GM21723 (cell line): ENCODE results near the gene ZCCHC24.

Source experiments
- ATAC-seq: cut with Tn5 transposase; IDR thresholded peaks from one replicate; pipeline ENCODE4 v1.9.1; 2021; ENCODE audit warnings: mild to moderate bottlenecking, moderate library complexity; ENCODE audit not compliant: unreplicated experiment

The ZCCHC24 gene

DNA sequence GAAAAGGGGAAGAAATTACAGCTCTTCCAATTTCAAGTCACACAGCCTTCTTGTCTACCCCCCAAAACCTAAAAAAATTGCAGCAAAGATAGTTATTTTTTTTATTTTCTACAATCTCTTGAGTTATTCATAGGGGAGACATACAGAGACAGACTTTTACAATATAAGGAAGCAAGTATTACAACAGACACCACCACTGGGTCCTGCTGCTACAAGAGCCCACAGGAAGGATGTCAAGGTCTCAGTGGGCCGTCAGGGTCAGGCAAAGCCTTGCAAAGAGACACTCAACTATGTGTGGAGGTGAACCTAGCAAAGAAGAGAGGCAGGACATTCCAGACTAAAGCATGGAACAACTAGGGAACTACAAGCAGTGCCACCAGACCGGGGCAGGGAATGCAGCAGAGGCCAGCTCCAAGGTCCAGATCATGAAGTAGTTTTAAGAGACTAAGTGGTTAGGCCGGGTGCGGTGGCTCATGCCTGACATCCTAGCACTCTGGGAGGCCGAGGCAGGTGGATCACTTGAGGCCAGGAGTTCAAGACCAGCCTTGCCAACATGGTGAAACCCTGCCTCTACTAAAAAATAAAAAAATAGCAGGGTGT, 28.2 kb upstream of the ZCCHC24 start:
- no peak for ATAC-seq

DNA sequence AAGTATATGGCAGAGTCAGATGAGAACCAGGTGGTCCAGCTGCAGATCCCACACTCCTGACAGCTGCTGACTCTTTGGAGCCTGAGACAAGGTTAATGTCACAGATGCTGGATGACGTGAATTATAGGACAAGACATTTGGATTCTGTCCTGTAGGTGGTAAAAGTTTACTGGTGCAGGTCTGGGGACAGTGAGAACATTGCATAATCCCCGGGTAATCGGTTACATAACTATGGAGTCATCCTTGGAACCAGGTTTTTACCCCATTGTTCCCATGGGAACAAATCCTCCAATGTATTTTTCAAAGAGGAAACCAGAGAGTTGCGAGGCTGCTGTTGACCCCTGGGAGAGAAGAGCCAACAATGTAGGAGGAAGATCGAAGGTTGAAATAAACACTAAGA, 27.5 kb upstream of the ZCCHC24 start:
- no peak for ATAC-seq

DNA sequence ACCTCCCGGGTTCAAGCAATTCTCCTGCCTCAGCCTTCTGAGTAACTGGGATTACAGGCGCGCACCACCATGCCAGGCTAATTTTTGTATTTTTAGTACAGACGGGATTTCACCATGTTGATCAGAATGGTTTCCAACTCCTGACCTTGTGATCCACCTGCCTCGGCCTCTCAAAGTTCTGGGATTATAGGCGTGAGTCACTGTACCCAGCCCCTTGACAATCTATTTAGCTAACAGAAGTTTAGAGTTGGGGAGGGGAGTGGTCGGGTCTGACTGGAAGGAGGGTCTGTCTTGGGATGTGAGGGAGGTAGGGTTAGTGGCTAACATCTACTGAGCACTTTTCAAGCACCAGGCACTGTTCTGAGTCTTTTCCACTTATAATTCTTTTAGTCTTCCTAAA, 27.0 kb upstream of the ZCCHC24 start:
- ATAC-seq: no peak

DNA sequence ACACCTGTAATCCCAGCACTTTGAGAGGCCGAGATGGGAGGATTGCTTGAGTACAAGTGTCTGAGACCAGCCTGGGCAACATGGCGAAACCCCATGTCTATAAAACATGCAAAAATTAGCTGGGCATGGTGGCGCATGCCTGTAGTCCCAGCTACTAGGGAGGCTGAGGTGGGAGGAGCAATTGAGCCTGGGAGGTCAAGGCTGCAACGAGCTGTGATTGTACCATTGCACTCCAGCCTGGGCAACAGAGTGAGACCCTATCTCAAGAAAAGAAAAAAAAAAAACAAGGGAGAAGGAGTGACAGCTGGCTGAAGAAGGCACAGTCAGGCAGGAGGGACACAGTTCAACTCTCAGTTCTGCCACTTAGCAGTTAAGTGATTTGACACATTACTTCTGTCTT, 26.4 kb upstream of the ZCCHC24 start:
- no peak for ATAC-seq

DNA sequence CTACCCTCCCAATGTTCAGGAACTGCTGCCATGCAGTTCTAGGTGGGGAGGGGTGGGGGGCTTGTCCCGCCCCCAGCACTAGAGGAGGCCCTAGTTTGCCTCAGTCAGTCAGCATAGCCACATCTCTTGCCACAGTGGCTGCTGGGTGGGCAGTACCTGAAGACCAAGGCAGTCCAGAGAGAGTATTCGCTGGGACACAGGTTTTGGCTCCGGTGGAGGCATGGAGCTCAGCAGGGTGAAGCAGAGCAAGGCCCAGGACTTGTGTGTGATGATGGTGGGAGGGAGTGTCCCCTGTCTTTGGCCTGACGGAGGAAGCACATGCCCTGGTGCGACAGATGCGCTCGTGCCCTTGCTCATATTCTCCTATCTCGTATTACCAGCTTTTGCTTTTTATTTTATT, 24.7 kb upstream of the ZCCHC24 start:
- no peak for ATAC-seq

DNA sequence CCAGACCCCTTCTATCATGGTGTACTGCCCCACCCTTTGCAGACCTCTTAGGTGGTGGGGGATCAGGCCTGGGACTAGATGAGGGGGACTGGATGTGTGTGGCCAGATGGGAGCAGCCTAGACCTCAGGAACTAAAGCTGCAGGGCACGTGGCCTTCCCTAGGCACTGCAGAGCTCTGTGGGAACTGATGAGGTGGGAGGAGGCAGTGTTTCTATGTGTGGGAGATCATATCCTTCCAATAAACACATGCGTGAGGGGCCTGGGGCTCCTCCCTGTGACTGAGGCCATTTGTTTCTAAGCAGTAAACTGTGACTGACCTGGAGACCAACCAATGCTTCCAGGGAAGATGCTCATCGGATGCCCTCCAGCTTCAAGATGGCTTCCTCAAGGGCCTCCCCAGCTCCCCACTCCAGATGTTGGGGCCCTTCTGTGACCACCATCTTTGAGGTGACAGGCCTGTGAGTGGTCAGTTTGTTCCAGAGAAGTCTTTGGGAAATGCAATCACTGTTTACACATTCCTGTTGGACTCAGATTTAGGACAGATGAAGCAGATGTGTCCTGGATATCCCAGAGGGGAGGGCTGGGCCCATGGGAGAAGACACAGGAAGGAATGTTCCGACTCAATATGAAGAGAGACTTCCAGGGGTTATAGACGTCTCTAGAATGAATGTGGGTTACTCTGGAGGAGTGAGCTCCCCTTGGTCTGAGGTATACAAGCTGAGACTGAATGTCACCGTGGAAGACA, 23.6 kb upstream of the ZCCHC24 start:
- no peak for ATAC-seq

DNA sequence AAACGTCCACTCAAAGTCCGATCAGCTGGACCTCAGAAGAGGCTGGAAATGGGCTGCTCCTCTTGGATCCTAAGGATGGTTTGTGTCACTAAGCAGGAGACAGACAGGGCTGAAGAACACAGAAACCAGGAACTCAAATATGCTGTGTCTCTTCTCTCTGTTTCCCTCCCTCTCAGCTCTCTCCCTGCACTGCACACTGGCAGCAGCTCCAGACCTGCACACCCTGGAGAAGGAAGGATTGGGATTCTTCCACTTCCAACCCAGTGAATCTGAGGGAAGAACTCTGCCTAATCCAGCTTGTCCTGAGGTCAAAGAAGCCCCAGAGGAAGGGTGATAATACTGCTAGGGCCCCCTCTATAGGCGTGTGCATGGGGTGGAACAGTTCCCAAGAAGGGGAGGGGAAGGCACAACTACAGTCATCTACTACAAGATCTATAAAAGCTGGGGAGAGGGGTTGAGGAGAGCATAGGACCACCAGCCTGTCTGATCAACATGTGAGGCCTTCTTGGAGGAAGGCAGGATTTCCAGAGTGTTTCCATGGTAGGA, 22.7 kb upstream of the ZCCHC24 start:
- no peak for ATAC-seq

DNA sequence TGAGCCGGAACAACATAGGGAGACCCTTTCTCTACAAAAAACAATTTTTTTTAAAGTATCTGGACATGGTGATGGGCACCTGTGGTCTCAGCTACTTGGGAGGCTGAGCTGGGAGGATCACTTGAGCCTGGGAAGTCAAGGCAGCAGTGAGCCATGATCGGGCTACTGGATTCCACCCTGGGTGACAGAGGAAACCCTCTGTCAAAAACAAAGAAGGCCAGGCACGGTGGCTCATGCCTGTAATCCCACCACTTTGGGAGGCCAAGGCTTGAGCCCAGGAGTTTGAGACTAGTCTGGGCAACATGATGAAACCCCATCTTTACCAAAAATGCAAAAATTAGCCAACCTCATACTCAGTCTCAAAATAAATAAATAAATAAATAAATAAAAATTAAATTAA, 19.9 kb upstream of the ZCCHC24 start:
- ATAC-seq: no peak

DNA sequence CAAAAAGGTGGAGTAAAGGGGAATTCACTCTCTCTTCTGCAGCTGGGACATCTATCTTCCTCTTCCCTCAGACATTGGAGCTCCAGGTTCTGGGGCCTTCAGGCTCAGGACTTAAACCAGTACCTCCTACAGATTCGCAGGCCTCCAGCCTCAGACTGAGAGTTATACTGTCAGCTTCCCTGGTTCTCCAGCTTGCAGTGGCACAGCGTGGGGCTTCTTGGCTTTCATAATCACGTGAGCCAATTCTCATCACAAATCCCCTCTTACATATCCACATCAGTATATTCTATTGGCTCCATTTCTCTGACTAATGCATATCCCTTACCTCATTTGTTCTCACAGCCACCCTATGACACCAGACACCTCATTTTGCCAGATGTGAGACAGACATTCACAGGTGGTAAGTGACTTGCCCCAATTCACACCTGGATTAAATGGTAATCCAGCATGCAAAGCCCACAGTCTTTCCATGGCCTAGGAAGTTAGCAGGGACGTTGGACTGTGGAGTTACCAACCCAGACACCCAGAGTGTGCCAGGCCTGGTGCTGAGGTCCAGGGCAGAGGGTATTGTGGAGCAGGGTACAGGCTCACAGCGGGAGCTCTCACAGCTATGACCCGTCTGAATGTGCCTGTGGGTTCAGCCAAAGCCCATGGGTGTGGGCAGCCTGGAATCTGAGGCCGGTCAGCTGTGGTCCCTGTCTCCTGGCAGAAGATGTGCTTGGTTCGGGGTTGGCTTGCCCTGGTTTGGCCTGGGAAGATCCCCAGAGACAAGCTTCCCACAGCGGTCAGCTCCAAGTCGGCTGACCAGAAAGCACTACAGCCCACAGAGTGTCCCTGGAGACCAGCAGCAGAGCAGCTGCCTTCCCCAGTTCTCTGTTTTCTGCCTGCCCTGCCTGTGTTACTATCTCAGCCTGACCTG, 18.4 kb upstream of the ZCCHC24 start:
- no peak for ATAC-seq

DNA sequence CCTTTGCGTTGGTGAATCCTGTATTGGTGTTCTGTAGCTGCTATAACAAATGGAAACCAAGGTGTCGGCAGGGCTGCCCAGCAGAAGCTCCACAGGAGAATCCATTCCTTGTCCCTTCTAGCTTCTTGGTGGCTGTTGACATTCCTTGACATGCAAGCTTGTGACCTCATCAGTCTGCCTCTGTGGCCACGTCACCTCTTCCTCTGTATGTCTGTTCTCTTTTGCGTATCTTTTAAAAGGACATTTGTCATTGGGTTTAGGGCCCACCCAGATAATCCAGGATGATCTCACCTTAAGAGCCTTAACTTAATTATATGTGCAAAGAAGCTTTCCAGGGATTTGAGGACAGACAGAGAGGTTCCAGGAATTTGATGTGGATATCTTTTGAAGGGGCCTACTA, 15.3 kb upstream of the ZCCHC24 start:
- ATAC-seq: no peak

DNA sequence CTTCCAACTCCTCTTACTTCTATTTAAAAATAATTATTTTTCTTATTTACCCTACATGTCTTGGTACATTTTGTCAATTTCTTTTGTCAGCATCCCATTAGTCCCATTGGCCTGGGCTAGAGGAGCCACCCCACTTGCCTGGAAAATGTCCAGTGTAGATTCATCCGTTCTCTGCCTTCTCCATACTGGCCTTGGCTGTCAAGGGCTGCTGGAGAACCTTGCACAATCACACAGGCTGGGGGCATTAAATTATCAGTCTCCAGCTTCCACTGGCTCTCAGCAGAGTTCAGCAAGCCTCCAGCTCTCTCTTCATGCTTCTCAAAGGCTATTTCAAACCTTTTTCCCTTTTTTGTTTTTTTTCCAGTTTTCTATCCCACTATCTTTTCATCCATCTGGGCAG, 13.8 kb upstream of the ZCCHC24 start:
- no peak for ATAC-seq

DNA sequence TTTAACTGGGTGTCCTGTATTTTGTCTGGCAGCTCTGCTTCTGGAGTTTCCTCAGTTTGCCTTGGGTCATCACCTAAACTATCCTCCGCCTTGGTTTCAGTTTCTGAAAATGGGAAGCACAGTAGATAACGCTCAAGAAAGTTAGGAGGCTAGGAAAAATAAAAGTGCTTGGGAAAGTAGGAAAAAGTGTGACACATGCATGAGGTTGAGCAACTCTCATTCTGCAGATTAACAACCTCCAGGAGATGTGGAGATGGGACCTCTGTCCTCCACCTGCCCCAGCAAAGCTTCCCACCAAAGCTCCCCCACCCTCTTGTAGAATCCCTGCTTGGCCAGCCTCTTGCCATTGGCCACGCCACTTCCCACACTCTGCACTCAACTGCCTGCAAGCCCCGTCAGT, 13.1 kb upstream of the ZCCHC24 start:
- no peak for ATAC-seq

DNA sequence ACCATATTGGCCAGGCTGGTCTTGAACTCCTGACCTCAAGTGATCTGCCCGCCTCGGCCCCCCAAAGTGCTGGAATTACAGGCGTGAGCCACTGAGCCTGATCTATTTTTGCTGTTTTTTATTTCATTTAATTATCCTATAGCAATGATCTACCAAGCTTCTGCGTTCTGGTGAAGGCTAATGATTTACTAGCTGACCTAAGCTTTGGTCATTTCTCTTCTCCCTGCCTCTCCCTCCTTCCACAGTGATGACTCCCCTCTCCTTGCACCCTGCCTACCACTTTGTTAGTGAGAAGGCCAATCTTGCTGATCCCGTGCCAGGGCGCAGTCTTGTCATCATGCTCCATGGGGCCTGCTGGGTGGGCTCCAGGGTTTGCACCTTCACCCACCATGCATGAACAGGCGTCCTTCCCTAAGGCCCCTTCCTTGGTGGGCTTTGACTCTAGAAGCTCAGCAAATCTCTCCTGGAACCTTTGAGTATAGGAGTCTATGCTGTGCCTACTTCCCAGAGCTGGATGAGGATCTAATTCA, 11.9 kb upstream of the ZCCHC24 start:
- ATAC-seq: no peak

DNA sequence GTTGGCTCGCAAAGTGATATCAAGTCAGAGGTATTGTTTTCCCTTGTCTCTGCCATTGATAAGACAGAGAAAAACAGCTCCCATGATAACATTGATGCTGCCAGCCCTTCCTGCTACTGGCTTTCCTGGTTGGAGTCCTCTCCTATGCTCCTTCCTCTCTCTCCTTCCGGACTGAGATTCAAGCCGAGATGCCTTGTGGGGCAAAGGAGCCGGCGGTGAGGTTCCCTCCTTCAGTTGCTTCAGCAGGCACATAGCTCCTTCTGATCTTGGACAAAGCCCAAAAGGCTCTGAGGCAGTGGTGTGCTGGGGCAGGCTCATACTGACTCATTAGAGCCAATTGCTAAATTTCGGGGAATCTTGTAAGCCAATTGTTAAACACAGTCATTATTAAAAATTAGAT, 8.8 kb upstream of the ZCCHC24 start:
- no peak for ATAC-seq

DNA sequence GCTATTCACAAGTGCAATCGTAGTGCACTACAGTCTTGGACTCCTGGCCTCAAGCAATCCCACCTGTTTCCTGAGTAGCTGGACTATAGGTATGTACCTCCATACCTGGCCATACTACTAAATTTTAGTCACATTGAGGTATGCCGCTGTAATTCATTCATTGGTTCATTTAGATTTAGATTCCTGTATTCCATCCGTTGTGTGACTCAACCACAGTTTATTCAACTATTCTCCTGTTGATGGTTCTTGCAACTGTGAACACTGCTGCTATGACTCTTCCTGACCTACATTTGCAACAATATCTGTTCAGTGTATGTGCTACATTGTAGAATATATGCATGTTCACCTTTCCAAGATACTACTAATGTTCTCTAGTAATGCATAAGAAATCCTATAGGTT, 8.0 kb upstream of the ZCCHC24 start:
- ATAC-seq: no peak

DNA sequence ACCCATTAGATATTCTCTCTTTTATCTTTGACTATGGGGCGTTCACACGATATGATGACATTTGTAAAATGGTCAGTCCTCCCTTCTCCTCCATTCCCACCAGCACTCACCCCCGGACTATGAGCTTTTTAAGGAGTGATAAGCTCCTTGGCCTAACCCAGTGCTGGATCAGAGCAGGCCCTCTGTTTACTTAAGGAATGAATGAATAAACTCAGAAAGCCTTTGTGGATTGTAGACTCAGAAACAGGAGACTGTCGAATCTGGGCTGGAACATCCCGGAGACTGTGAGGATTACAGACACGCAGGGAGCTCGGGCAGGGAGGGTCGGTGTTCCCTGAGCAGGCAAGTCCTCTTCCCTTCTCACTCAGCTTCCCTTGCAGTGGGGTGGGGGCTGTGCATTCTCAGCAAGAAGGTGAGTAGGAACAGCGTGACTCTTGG, 6.8 kb upstream of the ZCCHC24 start:
- no peak for ATAC-seq

DNA sequence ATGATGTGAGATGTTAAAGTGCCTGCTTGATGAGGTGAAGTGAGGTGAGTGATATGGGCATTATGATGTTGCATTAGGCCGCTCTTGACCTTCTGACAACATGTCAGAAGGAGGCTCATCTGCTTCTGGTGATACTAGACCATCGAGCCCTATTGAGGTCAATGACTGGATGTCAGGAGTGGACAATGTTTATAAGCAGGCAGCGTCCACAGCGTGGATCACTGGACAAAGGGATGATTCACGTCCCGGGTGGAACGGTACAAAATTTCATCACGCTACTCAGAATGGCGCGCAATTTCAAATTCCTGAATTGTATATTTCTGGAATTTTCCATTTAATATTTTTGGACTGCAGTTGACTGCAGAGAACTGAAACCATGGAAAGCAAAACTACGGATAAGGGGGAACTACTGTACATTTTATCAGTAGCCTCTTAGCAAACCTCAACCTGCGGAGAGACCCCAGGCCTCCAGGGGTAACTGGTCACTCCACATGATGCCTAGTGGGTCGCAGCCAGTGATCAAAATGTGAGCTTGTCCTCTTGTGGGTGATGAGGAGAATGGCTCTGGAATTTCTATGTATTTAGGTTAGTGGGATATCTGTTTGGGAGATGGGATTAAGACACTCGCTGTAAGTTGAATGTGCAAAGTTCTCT, 5.7 kb upstream of the ZCCHC24 start:
- no peak for ATAC-seq

DNA sequence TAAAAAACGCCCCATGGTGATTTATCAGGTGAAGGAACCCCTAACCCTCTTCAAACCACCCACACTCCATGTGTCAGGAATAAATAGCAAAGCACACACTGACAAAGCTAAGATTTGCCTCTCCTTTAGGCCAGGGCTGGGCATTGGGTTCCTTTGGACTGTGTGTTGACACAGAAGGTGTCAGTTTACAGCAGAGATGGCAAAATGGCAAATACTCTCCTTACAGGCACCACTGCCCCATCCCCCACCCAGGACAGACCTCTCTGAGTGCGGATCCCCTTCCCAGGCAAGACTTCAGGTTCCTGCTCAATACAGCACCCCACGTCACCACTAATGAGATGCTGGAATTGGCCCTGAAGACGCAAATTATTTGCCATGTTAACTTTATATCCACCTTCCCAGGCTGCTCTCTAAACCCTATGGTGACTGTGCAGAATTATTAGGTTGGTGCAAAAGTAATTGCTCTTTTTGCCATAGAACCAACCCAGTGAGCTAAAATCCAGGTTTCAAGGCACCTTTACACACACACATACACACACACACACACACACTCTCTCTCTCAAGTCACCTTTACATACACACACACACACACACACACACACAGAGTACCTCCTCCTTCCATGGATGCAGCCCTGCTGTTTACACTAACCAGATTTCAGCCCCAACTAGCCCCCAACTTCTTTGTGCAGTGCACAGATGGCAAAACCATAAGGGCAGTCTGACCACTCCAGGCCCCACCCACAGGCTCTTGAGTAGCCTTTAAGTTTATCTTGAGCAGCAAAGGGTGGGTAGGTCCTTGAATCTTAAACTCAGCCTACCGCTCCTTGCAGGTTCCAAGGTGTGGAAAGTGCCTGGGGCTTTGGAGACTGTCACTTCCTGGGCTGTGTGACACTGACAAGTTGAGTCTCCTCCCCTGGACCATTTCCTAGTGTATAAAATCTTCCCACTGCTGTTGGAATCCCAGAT, 4.0 kb upstream of the ZCCHC24 start:
- ATAC-seq: no peak

DNA sequence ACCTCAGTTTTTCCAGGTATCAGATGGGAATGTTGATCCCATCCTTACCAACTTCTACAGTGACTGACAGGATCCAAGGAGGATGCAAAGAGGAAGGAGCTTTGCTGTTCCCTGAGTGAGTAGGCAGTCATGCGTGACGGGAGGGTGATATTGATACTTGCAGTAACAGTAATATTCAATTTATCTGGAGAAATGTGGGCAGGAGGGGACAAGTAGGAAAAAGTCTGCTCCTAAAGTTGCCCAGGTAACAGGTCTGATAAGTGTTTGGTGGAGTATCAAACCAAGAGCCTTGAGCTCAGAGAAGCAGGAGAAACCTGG, 3.3 kb upstream of the ZCCHC24 start:
- no peak for ATAC-seq
